ENCODE data around the gene MYBPH.

The MYBPH gene

GRCh38 chr1:203178821-203179666 lies 3.4 kb upstream of the MYBPH start:
- DNase-seq (ENCODE audit: low read depth) = no peak

DNA sequence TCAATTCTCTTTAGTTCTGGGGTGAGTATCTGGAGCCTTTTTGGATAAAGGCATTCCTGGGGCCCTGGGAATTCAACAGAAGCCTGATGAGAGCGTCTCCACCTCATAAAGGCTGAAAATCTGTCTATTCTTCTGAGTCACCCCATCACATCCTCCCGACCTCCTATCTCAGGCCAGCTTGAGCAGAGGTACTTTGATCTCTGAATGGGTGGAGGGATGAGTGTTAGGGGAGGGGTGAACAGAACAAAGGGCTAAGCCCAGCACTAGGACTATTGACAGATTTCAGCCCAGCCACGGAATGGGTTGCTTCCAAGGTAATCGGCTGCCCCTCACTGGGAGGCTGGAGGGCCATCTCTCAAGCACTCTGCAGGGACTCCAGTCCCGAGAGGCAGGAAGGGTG lies 2.5 kb upstream of the MYBPH start:
- DNase-seq (ENCODE audit: low read depth) = no peak

GRCh38 chr1:203177470-203178039 lies 1.9 kb upstream of the MYBPH start:
- no peak for DNase-seq (ENCODE audit: low read depth)

DNA sequence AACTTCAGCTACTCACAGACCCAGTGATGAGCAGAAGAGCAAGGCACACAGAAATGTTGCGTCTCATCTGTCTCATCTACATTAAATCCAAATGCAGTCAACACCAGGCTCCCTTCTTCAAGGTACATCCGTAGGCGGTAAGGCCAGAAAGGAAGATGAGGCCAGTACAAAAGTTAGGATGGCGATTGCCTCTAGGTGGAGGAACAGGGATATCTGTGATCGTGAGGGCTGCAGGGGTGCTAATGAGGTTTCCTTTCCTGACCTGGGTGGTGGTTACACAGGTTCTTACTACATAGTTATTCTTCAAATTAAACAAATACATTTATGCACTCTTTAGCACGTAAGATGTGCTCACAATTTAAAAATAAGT lies 1.4 kb upstream of the MYBPH start:
- DNase-seq (ENCODE audit: low read depth) = no peak

GRCh38 chr1:203176273-203177035 lies 828 bp upstream of the MYBPH start:
- no peak for DNase-seq (ENCODE audit: low read depth)

GRCh38 chr1:203175827-203176241 lies 208 bp upstream of the MYBPH start:
- DNase-seq (ENCODE audit: low read depth) = no peak

DNA sequence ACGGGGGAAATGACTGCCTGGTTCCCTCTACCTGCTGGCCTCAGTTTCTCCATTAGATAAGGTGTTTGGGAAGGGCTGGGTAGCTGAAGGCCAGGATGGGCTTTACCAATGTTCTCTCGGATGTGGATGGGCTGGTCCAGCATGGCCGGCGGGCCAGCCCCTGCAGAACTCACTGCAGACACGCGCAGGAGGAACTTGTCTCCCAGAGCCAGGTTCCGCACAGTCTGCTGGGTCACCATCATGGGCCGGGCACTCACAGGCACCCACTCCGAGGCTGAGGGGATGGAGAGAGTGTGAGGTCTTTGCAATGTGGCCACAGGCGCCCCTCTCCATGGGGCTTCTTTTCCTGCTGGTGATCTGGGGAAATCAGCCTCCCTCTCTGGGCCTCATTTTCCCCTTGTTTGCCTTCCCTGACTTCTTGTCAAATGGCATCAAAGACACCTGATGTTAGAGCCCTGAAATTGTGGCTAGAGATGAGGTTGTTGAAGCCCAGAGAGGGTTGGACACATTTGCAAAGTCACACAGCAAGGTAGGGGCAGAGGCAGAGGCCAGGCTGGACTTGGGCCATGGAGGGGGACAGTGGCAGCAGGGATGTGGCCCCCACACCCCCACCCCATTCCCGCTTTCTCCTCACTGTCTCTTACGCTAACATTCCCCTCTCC lies 1.2 kb downstream of the MYBPH start:
- no peak for DNase-seq (ENCODE audit: low read depth)

DNA sequence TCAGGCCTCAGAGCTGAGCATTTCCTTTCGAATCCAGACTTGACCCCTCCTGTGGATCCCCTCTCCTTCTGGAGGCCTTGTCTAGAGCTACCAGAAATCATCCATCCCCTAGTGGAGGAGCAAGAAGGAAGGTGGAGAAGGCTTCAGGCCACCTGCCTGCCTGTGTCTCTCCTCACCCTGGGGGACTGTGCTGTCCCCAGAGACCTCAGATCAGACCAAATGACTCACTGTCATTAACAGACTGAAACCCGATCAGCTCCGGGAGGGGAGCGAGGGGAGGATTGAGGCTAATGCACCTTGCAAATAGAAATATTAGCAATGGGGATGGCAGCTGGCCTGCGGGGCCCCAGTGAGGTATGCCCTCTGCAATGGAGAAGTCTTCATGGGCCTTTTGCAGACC lies 2.1 kb downstream of the MYBPH start:
- DNase-seq (ENCODE audit: low read depth) = no peak

DNA sequence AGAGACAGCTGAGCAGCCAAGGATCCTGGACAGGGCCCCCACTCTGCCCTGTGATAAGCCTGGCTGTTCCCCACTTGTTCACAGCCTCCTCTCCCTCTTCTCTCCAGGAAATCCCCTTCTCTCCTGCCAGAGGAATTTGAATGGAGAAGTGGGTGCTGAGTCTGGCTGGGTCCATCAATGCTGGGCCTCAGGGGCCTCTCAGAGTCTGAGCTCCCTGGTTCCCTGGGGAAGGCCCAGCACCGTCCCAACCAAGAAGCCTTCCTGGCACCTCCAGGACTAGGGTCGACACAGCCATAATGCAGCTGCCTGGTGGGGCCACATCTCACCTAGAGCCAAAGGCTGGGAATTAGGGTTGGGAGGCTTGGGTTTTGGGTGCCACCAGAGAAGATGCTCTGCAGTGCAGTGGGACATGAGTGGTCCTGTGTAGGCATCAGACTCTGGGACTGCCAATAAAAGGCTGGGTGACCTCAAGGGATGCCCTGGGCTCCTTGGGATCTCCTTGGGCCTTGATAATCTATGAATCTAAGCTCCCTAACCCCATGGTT lies 2.5 kb downstream of the MYBPH start:
- no peak for DNase-seq (ENCODE audit: low read depth)

- DNase-seq (ENCODE audit: low read depth) = peak; percentile 43
Measured at GRCh38 chr1:203172184-203173010, 3.2 kb downstream of the MYBPH start.

DNA sequence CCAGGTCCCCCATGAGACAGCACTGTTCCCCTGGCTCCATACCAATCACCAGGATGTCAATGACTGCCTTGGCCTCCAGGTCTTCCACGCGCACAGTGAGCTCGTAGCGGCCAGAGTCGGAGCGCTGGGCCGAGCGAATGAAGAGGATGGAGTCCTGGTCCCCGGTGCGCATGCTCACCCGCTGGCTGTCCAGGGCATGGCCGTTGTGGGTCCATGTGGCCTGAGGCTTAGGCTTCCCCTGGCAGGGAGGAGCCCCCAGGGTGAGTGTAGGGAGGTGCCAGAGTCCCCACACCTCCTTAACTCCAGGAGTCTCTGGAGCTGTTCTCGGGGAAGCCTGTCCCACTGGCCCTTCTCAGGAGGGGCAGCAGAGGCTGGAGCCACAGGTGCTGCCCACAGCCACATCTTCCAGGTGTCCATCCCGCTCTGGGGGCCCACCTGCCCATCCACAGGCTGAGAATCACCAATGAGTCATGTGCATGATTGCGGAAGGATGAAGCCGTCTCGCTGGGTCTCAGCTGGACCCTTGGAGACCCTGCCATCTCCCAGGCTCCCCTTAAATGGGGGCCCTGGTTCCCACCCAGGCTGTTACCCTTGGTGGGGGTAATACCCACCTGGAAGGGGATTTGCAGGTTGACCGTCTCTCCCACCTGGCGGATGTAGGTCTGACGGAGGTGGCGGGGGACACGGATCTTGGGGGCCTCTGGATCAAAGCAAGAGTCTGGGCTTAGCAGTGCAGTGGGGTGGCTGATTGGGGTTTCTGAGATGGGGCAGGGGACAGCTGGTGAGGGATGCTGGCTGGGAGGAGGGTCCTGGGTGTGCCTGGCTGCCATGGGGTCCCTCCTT lies 4.1 kb downstream of the MYBPH start:
- DNase-seq (ENCODE audit: low read depth) = no peak

DNA sequence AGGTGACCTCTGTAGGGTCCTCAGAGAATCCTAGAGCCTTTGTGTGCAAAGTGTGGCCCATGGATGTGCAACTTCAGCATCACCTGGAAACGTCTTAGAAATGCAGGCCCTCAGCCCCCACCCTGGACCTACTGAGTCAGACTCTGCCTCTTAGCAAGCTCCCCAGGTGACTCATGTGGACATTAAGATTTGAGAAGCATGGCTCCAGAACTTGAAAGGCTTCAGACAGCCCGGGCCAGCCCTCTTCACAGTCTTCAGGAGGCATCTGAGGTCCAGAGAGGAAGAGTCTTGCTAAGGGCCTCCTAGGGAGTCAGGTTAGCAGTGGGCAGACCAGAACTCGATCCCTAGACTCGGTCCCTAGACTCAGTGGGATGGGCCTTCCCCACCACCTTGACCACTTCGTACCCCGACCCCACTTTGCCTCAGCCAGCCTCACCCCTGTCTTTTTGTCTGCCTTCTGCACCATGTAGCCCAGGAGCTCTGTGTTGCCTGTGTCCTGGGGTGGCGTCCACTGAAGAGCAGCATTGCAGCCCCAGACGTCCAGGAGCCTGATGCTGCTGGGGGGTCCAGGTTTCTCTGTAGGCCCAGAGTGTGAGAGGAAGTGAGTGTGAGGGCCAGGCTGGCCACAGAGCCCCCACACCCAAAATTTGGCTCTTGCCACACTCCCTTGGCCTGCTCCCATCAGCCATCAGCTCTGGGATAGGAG lies 4.8 kb downstream of the MYBPH start:
- DNase-seq (ENCODE audit: low read depth) = no peak

- DNase-seq (ENCODE audit: low read depth) = no peak
Measured at GRCh38 chr1:203169770-203170520, 5.7 kb downstream of the MYBPH start.

DNA sequence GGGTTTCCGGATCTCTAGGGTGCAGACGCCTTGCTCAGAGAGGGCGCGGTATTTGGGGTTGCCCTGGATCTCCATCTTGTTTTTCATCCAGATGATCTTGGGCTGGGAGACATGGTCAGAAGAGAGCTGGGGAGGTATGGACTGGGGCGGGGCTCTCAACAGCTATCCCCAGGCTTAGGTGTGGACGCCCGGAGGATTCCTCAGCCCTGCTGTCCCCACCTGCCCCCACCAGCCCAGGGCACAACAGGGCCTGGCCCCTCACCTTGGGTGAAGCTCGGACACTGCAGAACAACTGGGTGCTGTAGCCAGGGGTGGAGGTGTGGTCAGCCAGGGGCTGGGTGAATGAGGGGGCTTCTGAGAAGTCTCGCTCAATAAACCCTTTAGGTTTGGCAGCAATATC lies 6.6 kb downstream of the MYBPH start:
- no peak for DNase-seq (ENCODE audit: low read depth)

GRCh38 chr1:203168256-203168786 lies 7.3 kb downstream of the MYBPH start:
- DNase-seq (ENCODE audit: low read depth) = no peak

DNA sequence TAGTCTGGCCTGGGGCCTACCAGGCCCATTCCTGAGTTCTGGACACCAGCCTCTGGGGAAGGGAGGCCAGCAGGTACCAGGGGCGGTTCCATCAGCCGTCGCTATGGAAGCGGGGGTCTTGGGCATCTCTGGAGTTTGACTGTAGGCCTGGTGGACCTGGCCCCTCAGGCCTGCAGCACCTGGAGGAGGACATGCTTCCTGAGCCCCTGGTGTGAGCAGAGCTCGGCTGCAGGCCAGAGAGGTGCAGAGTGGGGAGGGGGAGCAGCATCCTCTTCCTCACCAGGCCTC lies 7.8 kb downstream of the MYBPH start:
- no peak for DNase-seq (ENCODE audit: low read depth)

- DNase-seq (ENCODE audit: low read depth) = no peak
Measured at GRCh38 chr1:203167026-203167912, 8.4 kb downstream of the MYBPH start.
